Measurements from ENCODE around the gene JARID2.

DNA sequence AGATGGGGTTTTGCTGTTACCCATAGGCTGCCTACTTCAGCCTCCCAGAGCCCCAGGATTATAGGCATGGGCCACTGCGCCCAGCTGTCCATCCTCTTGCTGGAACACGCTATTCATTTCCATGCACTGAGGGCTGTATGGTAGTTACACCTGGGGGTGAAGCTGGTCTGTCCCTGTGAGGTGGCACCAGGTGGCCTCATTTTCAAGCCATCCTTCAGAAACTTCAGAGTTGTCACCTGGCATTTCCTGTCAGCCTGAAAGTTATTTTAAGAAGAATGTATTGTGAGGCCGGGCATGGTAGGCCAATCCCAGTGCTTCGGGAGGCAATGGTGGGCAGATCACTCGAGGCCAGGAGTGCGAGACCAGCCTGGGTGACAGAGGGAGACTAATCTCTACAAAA, 269.4 kb downstream of the JARID2 start:
- TF ChIP-seq, protein P1, sequence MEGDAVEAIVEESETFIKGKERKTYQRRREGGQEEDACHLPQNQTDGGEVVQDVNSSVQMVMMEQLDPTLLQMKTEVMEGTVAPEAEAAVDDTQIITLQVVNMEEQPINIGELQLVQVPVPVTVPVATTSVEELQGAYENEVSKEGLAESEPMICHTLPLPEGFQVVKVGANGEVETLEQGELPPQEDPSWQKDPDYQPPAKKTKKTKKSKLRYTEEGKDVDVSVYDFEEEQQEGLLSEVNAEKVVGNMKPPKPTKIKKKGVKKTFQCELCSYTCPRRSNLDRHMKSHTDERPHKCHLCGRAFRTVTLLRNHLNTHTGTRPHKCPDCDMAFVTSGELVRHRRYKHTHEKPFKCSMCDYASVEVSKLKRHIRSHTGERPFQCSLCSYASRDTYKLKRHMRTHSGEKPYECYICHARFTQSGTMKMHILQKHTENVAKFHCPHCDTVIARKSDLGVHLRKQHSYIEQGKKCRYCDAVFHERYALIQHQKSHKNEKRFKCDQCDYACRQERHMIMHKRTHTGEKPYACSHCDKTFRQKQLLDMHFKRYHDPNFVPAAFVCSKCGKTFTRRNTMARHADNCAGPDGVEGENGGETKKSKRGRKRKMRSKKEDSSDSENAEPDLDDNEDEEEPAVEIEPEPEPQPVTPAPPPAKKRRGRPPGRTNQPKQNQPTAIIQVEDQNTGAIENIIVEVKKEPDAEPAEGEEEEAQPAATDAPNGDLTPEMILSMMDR (IDR thresholded peaks at IDR 0.05): no peak
- no peak for TF ChIP-seq ESRRA (CRISPR knock-in tag; IDR thresholded peaks at IDR 0.05; ENCODE audit: borderline replicate concordance)
- TF ChIP-seq, protein P2, sequence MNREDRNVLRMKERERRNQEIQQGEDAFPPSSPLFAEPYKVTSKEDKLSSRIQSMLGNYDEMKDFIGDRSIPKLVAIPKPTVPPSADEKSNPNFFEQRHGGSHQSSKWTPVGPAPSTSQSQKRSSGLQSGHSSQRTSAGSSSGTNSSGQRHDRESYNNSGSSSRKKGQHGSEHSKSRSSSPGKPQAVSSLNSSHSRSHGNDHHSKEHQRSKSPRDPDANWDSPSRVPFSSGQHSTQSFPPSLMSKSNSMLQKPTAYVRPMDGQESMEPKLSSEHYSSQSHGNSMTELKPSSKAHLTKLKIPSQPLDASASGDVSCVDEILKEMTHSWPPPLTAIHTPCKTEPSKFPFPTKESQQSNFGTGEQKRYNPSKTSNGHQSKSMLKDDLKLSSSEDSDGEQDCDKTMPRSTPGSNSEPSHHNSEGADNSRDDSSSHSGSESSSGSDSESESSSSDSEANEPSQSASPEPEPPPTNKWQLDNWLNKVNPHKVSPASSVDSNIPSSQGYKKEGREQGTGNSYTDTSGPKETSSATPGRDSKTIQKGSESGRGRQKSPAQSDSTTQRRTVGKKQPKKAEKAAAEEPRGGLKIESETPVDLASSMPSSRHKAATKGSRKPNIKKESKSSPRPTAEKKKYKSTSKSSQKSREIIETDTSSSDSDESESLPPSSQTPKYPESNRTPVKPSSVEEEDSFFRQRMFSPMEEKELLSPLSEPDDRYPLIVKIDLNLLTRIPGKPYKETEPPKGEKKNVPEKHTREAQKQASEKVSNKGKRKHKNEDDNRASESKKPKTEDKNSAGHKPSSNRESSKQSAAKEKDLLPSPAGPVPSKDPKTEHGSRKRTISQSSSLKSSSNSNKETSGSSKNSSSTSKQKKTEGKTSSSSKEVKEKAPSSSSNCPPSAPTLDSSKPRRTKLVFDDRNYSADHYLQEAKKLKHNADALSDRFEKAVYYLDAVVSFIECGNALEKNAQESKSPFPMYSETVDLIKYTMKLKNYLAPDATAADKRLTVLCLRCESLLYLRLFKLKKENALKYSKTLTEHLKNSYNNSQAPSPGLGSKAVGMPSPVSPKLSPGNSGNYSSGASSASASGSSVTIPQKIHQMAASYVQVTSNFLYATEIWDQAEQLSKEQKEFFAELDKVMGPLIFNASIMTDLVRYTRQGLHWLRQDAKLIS (CRISPR knock-in tag; IDR thresholded peaks at IDR 0.05; ENCODE audit: borderline replicate concordance): no peak
- TF ChIP-seq ZNF423 (CRISPR knock-in tag; IDR thresholded peaks at IDR 0.05): no peak
- TF ChIP-seq, protein P3, sequence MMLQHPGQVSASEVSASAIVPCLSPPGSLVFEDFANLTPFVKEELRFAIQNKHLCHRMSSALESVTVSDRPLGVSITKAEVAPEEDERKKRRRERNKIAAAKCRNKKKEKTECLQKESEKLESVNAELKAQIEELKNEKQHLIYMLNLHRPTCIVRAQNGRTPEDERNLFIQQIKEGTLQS (CRISPR knock-in tag; conservative IDR thresholded peaks at IDR 0.05): no peak
- TF ChIP-seq, protein P4, sequence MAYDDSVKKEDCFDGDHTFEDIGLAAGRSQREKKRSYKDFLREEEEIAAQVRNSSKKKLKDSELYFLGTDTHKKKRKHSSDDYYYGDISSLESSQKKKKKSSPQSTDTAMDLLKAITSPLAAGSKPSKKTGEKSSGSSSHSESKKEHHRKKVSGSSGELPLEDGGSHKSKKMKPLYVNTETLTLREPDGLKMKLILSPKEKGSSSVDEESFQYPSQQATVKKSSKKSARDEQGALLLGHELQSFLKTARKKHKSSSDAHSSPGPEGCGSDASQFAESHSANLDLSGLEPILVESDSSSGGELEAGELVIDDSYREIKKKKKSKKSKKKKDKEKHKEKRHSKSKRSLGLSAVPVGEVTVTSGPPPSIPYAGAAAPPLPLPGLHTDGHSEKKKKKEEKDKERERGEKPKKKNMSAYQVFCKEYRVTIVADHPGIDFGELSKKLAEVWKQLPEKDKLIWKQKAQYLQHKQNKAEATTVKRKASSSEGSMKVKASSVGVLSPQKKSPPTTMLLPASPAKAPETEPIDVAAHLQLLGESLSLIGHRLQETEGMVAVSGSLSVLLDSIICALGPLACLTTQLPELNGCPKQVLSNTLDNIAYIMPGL (CRISPR knock-in tag; IDR thresholded peaks at IDR 0.05): no peak
- TF ChIP-seq, protein P5, sequence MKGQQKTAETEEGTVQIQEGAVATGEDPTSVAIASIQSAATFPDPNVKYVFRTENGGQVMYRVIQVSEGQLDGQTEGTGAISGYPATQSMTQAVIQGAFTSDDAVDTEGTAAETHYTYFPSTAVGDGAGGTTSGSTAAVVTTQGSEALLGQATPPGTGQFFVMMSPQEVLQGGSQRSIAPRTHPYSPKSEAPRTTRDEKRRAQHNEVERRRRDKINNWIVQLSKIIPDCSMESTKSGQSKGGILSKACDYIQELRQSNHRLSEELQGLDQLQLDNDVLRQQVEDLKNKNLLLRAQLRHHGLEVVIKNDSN (CRISPR knock-in tag; IDR thresholded peaks at IDR 0.05): no peak

Data from WTC11 (cell line).